Inflammatory macrophage (primary cell): ENCODE measurements around the gene C1orf87.

Experiments
- DNase-seq, 2 donors: peaks; one replicate each; pipeline ENCODE4 v3.0.0-alpha.2; 2020 to 2022

The C1orf87 gene

GRCh38 chr1:60055336-60055735, 18.2 kb downstream of the C1orf87 start:
- no peak for DNase-seq

GRCh38 chr1:60054374-60054773, 19.2 kb downstream of the C1orf87 start:
- DNase-seq, result no peak

GRCh38 chr1:60052601-60053000, 21.0 kb downstream of the C1orf87 start:
- DNase-seq, result no peak

GRCh38 chr1:60051191-60051590, 22.4 kb downstream of the C1orf87 start:
- no peak for DNase-seq

GRCh38 chr1:60049188-60049587, 24.4 kb downstream of the C1orf87 start:
- DNase-seq, result no peak

GRCh38 chr1:60044881-60045280, 28.7 kb downstream of the C1orf87 start:
- DNase-seq, result no peak

GRCh38 chr1:60041783-60042182, 31.8 kb downstream of the C1orf87 start:
- no peak for DNase-seq

GRCh38 chr1:60037669-60038068, 35.9 kb downstream of the C1orf87 start:
- DNase-seq, result no peak

- no peak for DNase-seq
Measured at GRCh38 chr1:60036856-60037460, 36.6 kb downstream of the C1orf87 start.

GRCh38 chr1:60035921-60036320, 37.6 kb downstream of the C1orf87 start:
- DNase-seq, result no peak

- DNase-seq, result peak; percentile 25 to 41
Measured at GRCh38 chr1:60034999-60035398, 38.6 kb downstream of the C1orf87 start.

GRCh38 chr1:60033066-60033465, 40.5 kb downstream of the C1orf87 start:
- no peak for DNase-seq

GRCh38 chr1:60031146-60031545, 42.4 kb downstream of the C1orf87 start:
- no peak for DNase-seq

GRCh38 chr1:60025552-60025951, 48.0 kb downstream of the C1orf87 start:
- DNase-seq, result no peak

- no peak for DNase-seq
Measured at GRCh38 chr1:60017508-60018205, 55.9 kb downstream of the C1orf87 start.

GRCh38 chr1:60010690-60011089, 62.9 kb downstream of the C1orf87 start:
- no peak for DNase-seq

GRCh38 chr1:60008500-60008899, 65.1 kb downstream of the C1orf87 start:
- DNase-seq, result no peak

- no peak for DNase-seq
Measured at GRCh38 chr1:60000625-60001024, 72.9 kb downstream of the C1orf87 start.

- no peak for DNase-seq
Measured at GRCh38 chr1:59999746-60000145, 73.8 kb downstream of the C1orf87 start.

GRCh38 chr1:59999006-59999405, 74.6 kb downstream of the C1orf87 start:
- no peak for DNase-seq

GRCh38 chr1:59997479-59998115, 76.0 kb downstream of the C1orf87 start:
- no peak for DNase-seq

GRCh38 chr1:59994302-59995198, 79.0 kb downstream of the C1orf87 start:
- no peak for DNase-seq
